DMS 273 (cell line): Measurements from ENCODE around the gene CRYL1.
"Not testable (repeated sequence)": the region's sequence is repeated elsewhere in the genome, so short reads cannot be mapped to it uniquely, and the experiment has no call there.

ENCODE experiments used
- DNase-seq: peaks from one replicate; lab custom pipeline; 2025; ENCODE audit not compliant: unreplicated experiment; lab: John Stamatoyannopoulos, UW

CRYL1 gene

DNA sequence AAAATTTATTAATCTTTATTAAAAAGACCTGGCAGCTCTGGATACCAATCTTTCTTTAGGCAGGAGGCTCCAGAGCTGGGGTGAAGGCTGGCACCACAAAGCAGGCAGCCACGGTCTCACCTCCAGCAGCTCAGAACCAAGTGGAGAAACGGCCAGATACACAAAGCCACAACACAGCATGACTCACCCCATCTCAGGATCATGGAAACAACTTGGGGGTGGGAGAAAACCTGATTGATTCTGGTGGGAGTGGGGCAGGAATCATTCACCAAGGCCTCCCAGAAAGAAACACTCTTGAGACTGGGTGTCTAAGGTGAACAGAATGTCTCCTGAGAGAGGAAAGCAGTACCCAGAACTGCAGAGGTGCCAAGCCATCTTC is 64.2 kb downstream of the CRYL1 start:
- DNase-seq = no peak

DNA sequence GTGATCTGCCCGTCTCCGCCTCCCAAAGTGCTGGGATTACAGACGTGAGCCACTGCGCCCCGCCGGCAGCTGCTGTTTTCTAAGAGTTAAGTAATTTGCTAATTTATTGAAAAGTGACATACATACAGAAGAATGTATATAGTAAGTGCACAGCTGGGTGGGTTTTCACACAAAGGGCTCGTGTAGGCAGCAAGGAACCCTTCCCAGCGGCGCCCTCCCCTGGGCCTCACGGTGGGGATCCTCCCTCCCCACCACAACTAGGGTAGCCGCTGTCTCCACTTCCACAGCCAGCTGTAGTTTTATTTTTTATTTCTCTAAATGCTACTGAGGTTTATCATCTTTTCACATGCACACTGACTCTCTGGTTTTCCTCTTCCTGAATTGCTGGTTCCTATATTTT is 64.9 kb downstream of the CRYL1 start:
- no peak for DNase-seq

DNA sequence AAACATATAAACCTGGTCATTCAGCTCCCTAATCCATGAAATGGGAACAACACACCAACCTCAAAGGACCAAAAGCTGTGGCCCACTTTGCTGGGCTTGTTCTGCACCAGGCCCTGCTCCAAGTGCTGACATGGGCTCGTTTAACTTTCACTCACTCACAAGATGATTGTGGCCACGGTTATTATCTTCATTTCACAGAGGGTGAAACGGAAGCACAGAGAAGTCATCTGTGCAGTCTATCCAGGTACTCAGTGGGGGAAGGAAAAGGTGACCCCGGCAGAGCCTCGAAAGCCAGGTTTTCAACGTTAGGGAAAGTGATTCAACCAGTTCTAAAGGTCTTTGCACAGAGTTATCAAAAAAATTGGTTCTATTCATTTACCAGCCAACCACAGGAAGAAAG is 68.0 kb downstream of the CRYL1 start:
- no peak for DNase-seq

DNA sequence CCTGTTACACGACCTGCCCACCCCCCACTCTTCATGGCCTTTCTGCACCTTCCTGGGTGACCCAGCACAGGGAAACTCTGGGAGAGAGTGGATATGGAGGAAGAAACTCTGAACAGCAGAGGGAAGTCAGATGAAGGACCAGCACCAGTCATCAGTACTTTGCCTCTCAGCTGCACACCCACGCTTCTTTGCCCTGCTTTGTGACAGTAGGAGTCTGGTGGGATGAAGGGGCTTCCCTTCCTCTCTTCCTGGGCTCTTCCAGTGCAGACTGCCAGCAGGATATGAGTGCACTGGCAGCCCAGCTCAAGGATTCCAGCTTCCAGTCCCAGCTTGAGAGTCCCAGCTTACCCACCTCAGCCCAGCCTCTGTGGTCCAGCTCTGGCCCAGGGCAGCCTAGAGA is 68.9 kb downstream of the CRYL1 start:
- no peak for DNase-seq

DNA sequence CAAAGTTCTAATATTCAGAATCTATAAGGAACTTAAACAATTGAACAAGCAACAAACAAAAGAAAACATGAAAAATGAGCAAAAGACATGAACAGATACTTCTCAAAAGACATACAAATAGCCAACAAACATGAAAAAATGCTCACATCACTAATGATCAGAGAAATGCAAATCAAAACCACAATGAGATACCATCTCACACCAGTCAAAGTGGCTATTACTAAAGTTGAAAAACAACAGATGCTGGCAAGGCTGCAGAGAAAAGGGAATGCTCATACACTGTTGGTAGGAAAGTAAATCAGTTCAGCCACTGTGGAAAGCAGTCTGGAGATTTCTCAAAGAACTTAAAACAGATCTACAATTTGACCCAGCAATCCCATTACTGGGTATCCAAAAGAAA is 74.3 kb downstream of the CRYL1 start:
- DNase-seq = peak; percentile 16

DNA sequence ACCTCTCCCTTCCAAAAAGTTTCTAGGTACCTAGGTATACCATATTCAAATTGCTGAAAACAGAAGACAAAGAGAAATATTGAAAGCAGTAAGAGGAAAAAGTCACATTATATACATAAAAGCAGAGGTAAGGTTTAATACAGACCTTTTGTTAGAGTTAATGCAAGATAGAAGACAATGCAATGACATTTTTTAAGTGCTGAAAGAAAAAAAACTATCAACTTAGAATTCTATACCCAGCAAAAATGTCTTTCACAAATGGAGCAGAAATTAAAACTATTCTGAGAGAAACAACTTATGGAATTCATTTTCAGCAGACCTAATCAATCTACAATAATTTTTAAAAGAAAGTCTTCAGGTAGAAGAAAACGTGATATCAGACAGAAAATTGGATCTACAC is 77.2 kb downstream of the CRYL1 start:
- no peak for DNase-seq

DNA sequence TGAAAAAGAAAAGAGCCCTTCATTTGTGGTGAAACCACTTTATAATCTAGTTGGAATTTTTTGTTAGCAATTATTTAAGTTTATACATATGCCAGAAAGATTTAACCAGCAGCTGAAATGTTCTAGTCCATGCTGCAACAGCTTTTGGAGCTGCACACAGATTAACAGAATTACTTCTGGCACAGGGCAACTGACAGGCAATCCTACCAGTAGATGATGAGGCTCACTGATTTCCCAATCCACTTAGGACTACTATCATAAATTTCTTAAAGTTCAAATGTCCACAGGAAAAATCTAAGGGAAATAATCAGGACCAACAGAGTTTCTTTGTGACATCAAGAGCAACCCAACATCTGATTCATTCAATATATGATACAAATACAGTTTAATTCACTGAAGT is 78.8 kb downstream of the CRYL1 start:
- no peak for DNase-seq

DNA sequence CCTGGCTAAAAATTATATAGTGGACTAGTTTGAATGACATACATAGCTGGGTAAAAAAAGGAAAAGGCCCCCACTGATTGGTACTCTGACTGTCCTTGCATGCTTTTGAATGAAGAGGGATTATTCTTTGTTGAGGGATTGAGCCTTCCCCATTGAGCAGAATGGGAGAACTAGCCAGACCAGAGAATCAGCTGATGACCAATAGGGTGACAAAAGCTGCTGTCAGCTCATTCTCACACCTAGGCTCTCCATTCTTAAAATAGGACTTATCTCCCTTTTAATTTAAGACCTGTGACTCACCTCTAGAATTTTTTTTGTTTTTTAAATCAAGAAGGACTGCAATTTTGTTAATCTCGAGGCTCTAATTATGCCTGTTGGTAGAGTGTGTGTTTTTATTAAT is 79.3 kb downstream of the CRYL1 start:
- DNase-seq = no peak

DNA sequence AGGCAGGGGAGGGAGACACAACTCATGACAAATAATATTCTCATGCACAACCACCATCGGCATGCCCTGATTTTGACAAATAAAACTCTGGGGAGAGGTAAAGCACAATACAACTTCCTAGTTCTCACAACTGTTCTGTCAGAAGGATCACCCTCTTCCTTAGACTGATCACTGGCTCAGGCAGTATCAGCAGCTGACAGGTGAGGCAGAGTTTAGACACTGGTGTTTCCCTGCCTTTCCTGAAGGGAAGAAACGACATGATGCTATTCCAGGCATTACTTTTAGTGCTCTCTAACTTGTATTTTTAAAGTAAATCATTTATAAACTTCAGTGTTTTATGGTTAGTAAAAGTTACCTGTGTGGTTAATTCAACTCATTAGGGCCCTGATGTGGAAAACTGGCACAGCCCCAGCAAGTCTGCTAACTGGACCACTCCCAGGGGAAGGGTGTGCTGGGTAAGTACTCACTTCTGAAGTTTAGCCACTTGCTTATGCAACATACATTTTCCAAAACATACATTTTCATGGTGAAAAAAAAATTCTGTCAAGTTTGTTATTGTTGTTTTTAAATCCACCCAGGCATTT is 82.8 kb downstream of the CRYL1 start:
- DNase-seq = no peak

DNA sequence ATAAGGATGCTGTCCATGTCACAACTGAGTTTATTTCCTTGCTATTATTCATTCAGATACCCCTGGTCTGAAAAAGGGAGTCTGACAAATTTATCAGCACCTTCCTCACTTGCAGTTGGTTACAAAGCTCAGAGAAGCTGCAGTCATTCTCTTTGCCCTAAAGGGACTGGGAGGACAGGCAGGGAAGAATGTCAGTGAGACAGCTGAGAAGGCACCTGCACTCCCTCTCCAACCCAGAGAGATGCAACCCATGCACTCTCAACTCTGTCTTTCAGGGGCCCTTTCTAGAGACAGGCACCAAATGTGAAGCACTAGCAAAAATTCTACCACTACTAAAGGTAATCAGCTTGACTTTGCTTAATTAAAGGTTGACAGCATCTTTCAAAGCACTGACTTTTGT is 83.3 kb downstream of the CRYL1 start:
- DNase-seq = no peak

DNA sequence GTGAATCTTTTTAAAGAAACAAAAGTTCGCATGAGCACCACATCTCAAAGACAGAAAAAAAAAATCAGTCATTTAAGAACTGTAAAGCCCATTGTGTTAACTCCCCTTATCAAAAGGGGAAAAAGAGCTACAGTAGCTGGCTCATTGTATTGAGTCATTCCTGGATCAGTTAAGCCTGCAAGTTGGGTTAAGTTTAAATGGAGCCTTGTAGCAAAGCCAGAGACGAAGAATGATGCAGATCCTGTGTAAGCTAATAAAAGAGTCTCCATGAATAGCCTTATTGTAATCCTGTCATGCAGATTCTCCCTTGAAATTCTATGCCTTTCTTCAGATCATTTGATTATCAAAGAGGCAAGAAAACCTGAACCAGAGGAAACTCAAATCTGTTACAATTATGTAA is 83.8 kb downstream of the CRYL1 start:
- DNase-seq = no peak

DNA sequence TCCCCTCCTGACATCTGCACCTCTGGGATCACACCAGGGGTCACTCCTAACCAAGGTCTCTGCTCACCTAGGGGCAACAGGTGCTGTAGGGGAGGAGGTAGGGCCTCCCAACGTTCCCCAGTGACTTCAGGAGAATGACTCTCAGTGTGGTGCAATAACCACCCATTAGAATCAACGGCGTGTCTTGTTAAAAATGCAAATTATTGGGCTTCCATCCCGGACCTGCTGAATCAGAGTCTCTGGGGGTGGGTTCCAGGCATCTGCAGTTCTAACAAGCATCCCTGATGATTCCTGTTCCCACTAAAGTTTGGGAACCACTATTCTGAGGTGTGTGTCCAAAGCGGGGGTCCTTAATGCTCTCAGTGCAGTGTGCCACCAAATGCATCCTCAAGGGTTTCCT is 84.6 kb downstream of the CRYL1 start:
- DNase-seq = no peak

DNA sequence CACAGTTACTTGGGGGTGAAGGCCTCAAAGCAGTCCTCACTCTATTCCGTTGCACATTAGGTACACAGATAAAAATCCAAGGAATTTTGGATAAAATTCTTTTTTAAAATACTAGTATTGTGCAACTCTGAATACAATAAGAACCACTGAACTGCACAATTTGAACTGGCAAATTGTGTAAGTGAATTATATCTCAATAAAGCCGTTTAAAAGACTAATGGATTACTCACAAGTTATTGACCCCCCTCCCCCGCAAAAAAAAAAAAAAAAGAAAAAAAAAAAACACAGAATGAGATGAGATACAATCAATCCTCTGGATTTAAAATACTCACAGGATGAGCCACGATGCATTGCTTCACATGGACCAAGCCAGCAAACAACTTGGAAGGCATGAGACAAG is 86.4 kb downstream of the CRYL1 start:
- no peak for DNase-seq

DNA sequence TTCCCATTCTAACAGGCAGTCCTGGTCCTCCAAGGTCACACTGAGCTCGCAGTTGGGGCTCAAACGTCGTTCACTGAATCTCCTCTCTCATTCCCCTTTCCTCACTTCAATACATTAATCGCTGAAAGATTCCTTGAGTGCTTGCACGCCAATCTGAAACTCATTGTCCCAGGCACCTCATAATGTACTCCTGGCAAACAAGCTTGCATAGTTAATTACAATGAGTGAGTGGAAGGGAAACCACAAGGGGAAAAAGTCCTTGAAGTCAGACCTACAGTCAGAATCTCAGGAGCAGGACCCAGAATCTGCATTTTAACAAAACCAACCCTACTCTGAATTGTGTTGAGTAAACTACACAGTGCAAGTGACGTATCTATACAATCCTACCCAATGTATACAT is 86.9 kb downstream of the CRYL1 start:
- DNase-seq = no peak

DNA sequence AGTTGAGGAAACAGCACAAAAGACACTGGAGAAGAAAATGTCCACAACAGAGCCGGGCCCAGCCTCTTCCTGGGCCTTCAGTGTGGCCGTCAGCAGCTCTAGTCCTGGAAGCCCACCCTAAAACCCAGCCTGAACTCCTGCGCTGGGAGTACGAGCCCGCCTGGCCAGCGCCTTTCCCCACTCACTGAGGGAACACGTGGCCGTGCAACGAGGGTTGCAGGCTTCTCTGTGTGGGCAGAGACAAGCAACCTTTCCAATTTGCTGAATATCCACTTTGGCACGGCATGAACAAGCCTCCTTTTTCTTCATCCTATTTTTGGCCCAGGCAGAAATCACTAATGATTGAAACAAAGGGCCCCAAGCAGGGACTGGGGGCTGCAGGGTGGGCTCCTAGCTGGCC is 89.2 kb downstream of the CRYL1 start:
- DNase-seq = no peak

DNA sequence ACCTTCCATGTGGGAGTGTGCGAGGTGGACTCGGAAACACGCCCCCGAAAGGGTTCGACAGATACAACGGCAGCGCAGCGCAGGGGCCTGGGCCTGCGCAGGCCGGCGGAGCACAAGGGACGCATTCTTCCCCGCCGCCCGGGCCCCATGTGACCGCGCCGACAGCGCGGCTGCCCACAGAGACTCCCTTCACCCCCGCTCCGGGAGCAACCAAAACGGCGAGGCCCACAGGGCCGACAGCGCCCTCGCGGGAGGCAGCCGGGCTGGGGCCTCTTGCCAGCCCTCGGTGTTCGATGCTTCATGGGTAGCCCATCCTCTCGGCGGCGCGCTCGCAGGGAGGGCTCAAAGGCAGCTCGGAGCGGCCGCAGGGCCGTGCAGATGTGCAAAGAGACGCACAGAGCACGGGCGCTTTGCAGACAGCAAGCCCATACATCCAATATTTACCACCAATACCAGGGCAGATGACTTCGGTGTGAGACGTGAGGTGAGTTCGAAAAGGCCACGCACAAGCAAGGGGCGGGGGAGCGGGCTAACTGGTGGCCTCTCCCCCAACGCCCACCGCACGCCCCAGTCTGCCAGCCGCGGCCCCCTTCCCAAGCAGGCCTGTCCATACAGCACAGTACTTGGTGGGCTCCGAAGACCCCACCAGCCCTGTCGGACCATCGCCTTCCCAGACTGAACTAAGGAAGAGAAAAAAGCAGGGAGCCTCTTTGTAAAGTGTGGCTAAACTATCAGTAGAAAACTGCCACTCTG is 89.9 kb downstream of the CRYL1 start:
- DNase-seq = no peak

DNA sequence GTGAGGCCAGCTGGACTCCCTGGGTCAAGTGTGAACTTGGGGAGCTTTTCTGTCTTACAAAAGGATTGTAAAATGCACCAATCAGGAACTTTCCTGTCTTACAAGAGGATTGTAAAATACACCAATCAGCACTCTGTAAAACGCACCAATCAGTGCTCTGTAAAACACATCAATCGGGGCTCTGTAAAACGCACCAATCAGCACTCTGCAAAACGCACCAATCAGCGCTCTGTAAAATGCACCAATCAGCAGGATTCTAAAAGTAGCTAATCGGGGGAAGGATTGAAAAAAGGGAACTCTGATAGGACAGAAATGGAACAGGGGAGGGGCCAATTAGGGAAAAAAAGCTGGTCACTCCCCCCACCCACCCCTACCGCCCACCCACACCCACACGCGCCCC is 91.4 kb downstream of the CRYL1 start:
- not testable (repeated sequence) for DNase-seq

DNA sequence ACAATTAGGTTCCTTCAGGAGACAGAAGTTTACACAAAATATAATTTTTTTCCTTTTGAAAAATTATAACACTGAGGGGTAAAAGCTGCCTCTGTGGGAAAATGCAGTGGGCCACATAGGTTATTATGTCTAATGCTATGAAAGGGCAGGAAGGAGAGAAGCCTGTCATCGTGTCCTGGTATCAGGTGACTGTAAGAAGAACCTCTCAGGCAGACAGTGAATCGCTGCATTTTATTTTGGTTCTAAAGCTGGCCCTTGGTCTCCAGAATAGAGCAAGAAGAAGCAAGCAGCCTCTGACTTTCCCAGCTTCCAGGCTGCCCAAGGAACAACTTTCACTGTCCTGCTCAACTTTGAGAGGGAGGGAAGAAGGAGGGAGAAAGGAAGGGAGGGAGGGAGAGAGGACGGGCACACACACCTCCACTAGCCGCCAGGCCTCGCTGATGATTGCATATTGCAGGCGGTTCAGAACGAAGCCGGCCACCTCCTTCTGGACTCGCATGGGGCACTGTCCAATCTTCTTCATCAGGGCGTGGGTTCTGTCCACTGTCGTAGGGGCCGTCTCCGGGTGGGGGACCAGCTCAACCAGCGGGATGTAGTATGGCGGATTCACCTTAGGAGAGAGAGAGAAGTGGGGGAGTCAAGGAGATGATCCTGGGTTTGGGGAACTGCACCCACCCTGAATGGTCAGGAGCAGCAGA is 93.8 kb downstream of the CRYL1 start:
- no peak for DNase-seq

DNA sequence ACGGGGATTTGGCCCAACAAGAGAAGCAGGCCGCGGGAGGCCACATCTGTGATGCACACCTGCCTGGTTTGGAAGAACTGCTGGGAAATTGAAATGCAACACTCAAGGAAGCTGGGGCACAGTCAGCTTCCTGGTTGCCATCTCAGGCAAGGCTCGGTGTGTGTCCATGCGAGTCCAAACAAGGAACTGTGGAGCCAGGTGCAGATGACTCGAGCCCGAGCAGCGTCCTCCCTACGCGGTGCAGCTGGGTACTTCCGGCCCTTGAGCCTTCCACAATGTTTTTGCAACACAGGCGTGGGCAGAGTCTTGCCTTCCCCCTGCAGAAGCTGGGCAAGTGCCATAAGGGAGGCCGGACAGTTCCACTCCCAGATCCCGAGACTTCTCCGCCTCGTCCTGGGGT is 94.6 kb downstream of the CRYL1 start:
- no peak for DNase-seq

DNA sequence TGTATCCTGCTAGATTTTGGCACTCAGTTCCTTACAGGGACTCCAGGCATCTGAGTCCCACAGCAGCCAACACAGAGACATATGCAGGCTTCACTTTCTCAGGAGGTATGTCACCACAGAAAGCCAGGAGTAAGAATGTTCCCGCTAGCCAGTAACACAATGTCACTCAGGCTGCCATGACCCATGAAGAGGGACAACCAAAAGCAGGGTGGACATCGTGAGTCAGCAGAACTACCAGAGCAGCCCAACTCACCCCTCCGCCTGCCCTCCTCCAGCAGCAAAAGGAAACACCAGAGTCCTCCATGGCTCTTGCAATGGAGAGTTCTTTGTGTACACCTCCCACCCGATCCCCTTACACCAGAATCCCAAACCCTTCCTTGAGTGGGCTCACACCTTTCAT is 95.4 kb downstream of the CRYL1 start:
- no peak for DNase-seq

DNA sequence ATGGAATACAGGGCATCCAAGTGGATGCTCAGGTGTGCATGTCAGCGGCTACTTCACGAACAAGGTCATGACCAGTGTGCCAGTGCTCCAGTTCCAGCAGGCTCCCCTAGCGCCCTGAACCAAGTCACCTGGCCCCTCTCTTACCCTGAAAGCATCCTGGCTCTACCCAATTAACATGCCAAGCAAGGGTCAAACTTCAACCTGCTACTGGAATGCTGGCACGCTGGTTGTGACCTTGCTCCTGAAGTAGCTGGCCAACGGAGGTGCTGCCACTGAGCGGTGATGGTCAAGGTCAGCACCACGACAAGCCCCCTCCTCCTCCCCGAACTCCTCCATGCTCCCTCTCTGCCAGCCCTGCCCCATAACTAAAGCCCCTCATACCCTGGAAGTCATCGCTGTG is 96.0 kb downstream of the CRYL1 start:
- no peak for DNase-seq
